Erythroblast (primary cell): ENCODE measurements around the gene BUD23.

Experiments used
- GATA1 ChIP-seq: IDR thresholded peaks from 2 replicates; pipeline ENCODE4 v1.6.1; 2011; ENCODE audit warnings: low read depth, mild to moderate bottlenecking, control low read depth, low read length, moderate library complexity
- POLR2A ChIP-seq: IDR thresholded peaks from 2 replicates; pipeline ENCODE4 v1.6.1; 2011; ENCODE audit warnings: mild to moderate bottlenecking, low read length

- no peak for TF ChIP-seq POLR2A
- no peak for TF ChIP-seq GATA1
Measured at GRCh38 chr7:73739387-73739767, 56.0 kb downstream of the BUD23 start.
